Rectal smooth muscle tissue (tissue), 1 donor: Measurements from ENCODE around the gene CD9.

ENCODE experiments used
- H3K27ac ChIP-seq: one replicate; pipeline ENCODE4 v1.7.0; 2013; ENCODE audit warnings: low read depth, low read length, inconsistent platforms
- H3K27me3 ChIP-seq: one replicate; pipeline ENCODE4 v1.7.0; 2013; ENCODE audit warnings: low read length; ENCODE audit not compliant: control insufficient read depth, insufficient read depth
- H3K36me3 ChIP-seq: one replicate; pipeline ENCODE4 v1.7.0; 2013; ENCODE audit warnings: low read length; ENCODE audit not compliant: control insufficient read depth, insufficient read depth
- H3K4me1 ChIP-seq: one replicate; pipeline ENCODE4 v1.7.0; 2013; ENCODE audit warnings: low read length; ENCODE audit not compliant: control insufficient read depth, insufficient read depth
- H3K4me3 ChIP-seq: one replicate; pipeline ENCODE4 v1.7.0; 2013; ENCODE audit warnings: low read length
- H3K9ac ChIP-seq: one replicate; pipeline ENCODE4 v1.7.0; 2013; ENCODE audit warnings: low read length

CD9 gene

DNA sequence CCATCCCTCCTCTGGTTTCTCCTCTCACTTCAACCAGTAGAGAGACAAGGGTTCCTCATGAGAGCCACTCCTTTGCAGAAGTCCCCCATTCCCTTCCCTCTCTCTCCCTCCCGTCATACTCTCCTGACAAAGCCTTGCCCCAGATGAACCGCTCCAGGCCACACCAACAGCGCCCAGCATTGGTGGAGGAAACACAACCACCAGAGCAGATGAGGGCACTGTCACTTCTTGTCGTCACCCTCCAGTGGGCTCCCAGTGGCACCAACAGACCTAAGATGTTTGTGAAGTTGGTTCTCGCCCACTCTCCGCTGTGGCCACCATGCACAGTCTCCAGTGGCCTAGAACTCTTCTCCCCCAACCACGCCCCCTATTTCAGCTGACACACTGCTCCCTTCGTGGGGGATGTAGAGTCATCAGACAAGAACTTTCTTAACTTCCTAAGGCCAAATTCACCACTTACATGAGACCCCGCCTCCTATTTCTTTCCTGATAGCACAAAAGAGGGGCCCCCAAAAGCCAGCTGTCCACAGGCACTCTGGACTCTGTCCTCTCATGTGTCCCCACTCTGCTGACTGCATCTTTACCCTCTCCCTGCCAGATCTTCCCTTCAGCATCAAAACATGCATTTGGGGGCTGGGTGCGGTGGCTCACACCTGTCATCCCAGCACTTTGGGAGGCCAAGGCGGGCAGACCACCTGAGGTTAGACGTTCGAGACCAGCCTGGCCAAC lies 81.0 kb downstream of the CD9 start:
- H3K27me3 ChIP-seq, result no peaks in the 10 kb centered on the region
- H3K4me1 ChIP-seq, result peaks cover 17% of the 10 kb centered on the region
- H3K36me3 ChIP-seq, result no peaks in the 10 kb centered on the region
- no peak overlapping the region for H3K27ac ChIP-seq
- H3K9ac ChIP-seq, result no peak overlapping the region
- H3K4me3 ChIP-seq, result no peak overlapping the region

DNA sequence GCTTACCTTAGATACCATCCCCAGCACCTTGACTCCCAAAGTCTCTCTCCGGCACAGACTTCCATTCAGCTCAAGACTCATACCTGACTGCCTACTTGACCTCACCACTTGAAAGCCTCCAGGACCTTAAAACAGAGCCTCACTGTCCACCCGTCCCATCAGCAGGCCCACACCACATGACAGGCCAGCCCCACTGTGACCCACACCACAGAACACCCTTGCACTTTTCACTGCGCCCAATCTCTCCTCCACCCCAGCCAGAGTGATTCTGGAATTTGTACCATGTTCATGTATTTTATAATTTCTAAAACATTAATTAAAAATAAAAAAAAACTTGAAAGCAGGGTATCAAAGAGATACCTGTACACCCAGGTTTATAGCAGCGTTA lies 82.2 kb downstream of the CD9 start:
- Histone ChIP-seq H3K27ac (no peak overlapping the region), H3K9ac (no peak overlapping the region), H3K27me3 (no peaks in the 10 kb centered on the region)

DNA sequence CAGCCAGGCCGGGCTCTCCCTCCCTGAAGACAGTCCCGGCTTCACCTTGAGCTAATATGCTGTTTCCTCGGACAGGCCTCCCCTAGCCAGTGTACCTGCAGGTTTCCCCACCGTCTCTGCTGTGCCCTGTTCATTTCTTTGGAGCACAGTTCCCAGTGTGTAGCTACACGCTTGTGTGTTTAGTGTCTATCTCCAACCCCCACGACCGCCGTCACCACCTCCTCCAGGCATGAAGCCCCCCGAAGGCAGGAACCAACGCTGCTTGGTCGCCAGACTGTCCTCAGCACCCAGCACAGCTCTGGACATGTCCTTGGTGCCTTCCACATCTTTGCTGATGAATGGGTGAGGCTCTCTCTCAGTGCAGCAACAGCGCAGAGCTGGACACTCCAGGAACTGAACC lies 84.1 kb downstream of the CD9 start:
- Histone ChIP-seq H3K27me3 (no peaks in the 10 kb centered on the region), H3K27ac (no peak overlapping the region), H3K4me1 (peaks cover 9% of the 10 kb centered on the region), H3K36me3 (no peaks in the 10 kb centered on the region), H3K9ac (no peak overlapping the region), H3K4me3 (no peak overlapping the region)

More for the DNA sequence above, 82.2 kb downstream of the CD9 start:
- H3K4me1 ChIP-seq, result peaks cover 17% of the 10 kb centered on the region
- H3K36me3 ChIP-seq, result no peaks in the 10 kb centered on the region
- H3K4me3 ChIP-seq, result no peak overlapping the region

DNA sequence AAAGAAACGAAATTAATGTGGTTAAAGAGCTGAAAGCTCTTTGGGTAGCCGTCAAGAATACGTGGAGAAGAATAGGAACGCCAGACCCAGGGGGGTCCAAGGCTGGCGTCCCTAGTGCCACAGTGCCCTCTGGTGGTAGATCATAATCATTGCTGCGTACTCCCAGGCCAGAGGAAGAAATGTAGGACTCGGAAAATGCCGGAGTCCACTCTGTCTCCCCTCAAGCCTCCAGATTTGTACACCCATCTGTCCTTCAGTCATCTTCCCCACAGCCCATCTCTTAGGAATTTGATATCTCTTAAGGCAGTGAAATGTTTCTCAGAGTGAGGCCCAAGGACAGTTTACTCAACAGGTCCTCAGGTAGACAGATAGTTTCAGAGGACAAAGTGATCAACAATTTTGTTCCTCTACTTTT lies 84.9 kb downstream of the CD9 start:
- H3K27me3 ChIP-seq, result no peaks in the 10 kb centered on the region
- H3K4me1 ChIP-seq, result peaks cover 3% of the 10 kb centered on the region
- no peak overlapping the region for H3K4me3 ChIP-seq
- no peak overlapping the region for H3K9ac ChIP-seq
- no peaks in the 10 kb centered on the region for H3K36me3 ChIP-seq
- no peak overlapping the region for H3K27ac ChIP-seq

DNA sequence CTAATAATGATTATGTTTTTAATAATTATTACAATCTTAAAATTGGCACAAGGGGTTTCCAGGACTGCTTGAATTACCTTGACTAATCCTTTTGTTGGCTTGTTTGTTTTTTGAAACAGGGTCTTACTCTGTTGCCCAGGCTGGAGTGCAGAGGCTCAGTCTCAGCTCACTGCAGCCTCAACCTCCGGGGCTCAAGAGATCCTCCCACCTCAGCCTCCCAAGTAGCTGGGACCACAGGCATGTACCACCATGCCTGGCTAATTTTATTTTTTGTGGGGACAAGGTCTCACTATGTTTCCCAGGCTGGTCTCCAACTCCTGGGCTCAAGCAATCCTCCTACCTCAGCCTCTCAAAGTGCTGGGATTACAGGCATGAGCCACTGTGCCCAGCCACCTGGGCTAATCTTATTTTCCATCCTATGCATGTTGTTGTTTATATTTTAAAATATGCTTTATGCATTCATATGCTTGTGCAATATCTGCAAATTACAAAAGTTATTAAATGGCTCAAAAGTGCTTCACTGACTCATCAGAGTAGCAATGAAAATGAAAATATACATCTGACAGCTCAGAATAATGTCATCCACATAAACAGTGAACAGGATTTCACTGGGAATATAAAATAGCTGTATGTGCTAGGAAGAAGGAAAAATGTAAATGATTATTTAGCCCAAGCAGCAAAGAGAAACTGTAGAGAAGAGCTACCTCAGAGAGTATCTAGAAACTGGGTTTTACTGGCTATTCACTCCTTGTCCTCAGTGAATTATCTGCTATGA lies 85.5 kb downstream of the CD9 start:
- Histone ChIP-seq H3K36me3 (no peaks in the 10 kb centered on the region), H3K4me3 (no peak overlapping the region), H3K27me3 (no peaks in the 10 kb centered on the region), H3K9ac (no peak overlapping the region), H3K4me1 (no peaks in the 10 kb centered on the region), H3K27ac (no peak overlapping the region)
